Left renal pelvis (tissue), 4 donors: ENCODE measurements around the gene ANKMY1. TPM values are rescaled to one million over a fixed set of nuclear protein-coding genes. Genes with fewer than 3 reads are reported as not detected.
A peak's percentile ranks its signal among the peaks of the same experiment; 100 is the strongest.

Experiments
- DNase-seq, 4 donors: peaks; one replicate each; pipeline ENCODE4 v3.0.0-alpha.2; 2013; ENCODE audit warnings: low read depth in 4 of 4, low spot score in 3 of 4
- polyA plus RNA-seq, 4 donors: library from polyadenylated mRNA; unstranded; fragments of 120-200 nt; gene quantifications; one replicate each; pipeline ENCODE4 v1.2.1, GENCODE V29; 2013; ENCODE audit not compliant: insufficient read length in 4 of 4

The ANKMY1 gene
- polyA plus RNA-seq, 4 donors, result 10.0 to 17.8 (median 11.1) TPM

DNA sequence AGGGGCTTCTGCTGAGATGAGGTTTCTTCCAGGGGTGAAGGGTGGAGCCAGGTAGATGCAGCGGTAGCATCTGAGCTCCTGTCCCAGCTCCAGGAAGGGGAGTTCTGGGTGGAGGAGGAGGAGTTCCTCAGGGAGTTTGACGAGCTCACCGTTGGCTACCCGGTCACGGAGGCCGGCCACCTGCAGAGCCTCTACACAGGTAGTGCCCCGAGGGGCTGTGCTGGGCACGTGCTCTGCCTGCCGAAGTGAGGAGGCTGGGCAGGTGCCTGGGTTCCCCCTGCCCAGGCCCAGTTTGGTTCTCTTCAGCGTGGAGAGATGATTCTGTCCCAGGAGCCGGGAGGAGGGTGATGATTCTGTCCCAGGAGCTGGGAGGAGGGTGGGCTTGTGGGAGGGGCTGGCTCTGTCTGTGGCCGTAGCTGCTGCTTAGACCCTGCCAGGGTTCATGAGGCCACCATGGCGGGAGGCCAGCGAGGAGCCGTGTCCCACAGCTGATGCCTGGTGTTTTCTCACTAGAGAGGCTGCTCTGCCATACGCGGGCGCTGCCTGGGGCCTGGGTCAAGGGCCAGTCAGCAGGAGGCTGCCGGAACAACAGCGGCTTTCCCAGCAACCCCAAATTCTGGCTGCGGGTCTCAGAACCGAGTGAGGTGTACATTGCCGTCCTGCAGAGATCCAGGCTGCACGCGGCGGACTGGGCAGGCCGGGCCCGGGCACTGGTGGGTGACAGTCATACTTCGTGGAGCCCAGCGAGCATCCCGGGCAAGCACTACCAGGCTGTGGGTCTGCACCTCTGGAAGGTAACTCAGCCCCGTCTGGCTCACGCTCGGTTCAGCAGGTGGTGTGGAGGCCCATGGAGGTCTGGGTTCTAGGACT is 37.0 kb upstream of the ANKMY1 start:
- no peak for DNase-seq

DNA sequence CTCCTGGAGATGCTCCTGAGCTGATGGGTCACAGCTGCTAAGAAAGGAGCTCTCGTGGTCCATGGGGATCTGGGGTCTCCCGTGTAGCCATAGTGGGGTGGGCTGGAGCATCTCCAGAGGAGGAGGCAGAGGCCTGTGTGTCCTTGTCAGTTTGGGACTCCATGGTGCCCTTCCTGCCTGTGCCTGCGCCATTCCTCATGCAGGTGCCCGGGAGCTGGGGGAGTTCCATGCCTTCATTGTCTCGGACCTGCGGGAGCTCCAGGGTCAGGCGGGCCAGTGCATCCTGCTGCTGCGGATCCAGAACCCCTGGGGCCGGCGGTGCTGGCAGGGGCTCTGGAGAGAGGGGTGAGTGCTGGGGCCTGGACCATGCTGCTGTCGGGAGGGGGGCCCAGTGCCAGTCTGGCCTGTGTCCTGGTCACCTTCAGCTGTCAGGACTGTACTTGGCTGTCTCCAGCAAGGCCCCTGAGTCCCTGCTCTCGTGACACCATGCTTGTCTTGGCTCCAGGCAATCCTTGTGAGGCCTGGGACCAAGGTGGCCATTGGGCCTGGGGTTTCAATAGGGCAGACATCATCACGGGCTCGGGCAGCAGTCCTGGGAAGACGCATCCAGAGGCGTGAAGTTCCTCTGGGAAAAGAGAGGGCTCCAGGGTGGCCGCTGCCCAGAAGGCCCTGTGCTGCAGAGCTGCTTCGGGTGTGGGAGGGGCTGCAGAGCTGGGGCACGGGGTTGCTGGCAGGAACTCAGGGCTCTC is 36.1 kb upstream of the ANKMY1 start:
- DNase-seq, result no peak

DNA sequence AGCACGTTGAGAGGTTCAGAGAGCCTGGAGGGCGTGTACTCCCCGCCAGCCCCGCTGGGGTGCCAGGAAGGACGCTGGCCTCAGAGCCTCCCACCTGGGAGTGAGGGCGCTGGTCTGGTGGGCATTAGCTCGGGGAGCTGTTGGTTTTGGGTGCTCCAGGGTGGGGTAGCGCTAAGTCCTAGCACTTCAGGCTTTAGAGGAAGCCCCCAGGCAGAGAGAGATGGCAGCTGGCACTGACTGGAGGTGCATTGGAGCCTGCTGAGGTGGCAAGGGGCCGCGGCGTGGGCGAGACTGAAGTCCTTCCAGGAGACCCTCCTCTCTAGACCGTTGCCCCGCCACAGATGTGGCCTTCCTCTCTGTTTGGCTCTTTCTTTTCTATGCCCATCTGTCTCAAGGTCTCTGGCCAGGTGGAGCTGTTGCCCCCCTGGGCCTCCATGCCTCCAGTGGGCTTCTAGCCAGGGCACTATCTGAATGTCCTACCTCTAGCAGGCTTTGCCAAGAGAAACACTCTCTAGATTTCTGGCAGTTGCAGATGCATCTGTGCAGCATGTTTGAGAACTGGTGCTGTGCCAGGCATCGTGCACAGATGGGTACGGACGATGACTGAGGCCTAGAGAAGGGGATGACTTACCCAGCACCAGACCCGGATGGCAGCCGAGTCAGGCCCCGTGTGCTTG is 35.4 kb upstream of the ANKMY1 start:
- no peak for DNase-seq

DNA sequence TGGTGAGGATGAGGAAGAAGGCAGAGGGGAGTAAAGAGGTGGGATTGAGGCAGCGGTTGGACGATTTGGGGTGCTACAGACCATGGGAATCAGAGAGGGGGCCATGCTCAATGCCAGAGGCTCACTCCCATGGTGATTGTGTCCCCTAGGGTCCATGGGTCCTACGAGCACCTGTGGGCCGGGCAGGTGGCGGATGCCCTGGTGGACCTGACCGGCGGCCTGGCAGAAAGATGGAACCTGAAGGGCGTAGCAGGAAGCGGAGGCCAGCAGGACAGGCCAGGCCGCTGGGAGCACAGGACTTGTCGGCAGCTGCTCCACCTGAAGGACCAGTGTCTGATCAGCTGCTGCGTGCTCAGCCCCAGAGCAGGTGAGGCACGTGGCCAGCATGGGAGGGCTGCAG is 34.0 kb upstream of the ANKMY1 start:
- no peak for DNase-seq

- no peak for DNase-seq
Measured at GRCh38 chr2:240591226-240591625, 33.4 kb upstream of the ANKMY1 start.

DNA sequence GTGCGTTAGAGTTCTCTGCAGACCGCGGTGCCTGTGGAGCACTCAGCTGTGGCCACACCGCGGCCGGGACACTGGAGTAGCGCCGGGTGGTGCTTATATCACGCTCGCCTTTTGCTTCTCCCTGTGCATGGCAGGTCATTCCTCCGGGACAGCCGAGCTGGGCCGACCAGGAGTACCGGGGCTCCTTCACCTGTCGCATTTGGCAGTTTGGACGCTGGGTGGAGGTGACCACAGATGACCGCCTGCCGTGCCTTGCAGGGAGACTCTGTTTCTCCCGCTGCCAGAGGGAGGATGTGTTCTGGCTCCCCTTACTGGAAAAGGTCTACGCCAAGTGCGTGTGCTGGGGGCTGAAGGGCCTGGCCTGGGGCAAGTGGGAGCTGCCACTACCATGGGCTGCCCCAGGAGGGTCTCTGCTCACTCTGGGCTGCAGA is 32.9 kb upstream of the ANKMY1 start:
- no peak for DNase-seq

- DNase-seq, result no peak
Measured at GRCh38 chr2:240589850-240590525, 32.2 kb upstream of the ANKMY1 start.

GRCh38 chr2:240589375-240589774 is 31.6 kb upstream of the ANKMY1 start:
- DNase-seq, result no peak

GRCh38 chr2:240588669-240589068 is 30.9 kb upstream of the ANKMY1 start:
- no peak for DNase-seq

DNA sequence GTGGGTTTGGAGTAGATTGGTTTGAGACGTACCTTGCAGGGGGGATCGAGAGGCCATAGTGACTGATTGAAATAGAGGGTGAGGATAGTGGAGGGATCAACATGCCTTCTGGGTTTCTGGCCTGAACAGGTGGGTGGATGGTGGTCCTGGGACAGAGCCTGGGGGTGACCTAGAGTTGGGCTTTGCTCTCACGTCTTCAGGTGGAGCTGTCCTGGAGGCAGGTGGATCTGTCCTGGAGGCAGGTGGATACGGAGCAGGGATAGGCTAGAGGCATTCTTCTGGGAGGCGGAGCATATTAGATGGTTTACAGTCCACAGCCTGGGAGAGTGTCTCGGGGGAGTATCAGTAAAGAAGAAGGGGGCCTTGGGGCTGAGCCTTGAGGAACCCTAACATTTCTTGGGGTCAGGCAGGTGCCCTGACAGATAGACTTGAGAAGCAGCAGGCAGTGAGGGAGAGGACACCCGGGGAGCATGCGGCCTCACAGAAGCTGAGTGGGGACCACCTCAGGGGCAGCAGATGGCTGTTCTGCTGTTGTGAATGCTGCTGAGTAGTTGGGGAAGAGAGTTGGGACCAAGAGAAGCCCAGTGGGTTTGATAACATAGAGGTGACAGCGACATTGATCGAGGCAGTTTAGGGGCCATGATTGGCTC is 30.3 kb upstream of the ANKMY1 start:
- DNase-seq, result no peak

GRCh38 chr2:240586919-240587800 is 29.4 kb upstream of the ANKMY1 start:
- DNase-seq, result no peak

GRCh38 chr2:240586198-240586918 is 28.6 kb upstream of the ANKMY1 start, which contains the start of gene CAPN10:
CAPN10 (plus strand) TSS chr2:240586734; CDS start chr2:240586912, 178 bp downstream.
- DNase-seq, result peak; percentile 83 to 91 (median 90)

- DNase-seq, result no peak
Measured at GRCh38 chr2:240585681-240586197, 28.0 kb upstream of the ANKMY1 start.

DNA sequence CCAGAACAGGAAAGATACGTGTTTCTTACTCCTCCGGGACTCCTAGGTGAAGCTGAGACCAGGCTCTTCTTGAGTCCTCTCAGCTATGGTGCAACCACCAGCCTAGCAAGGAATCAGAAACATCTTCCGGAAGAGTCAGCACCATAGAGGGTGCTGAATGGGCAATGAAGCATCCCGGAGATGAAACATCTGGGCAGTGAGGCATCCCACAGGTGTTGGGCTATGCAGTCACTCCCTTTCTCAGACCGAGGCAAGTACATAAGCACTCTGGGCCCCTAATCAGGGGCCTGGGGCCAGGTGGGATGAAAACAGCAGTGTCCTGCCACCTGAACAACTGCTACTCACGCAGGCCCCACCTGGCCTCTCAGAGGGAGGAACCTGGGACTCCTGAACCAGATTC is 27.3 kb upstream of the ANKMY1 start:
- DNase-seq, result no peak

DNA sequence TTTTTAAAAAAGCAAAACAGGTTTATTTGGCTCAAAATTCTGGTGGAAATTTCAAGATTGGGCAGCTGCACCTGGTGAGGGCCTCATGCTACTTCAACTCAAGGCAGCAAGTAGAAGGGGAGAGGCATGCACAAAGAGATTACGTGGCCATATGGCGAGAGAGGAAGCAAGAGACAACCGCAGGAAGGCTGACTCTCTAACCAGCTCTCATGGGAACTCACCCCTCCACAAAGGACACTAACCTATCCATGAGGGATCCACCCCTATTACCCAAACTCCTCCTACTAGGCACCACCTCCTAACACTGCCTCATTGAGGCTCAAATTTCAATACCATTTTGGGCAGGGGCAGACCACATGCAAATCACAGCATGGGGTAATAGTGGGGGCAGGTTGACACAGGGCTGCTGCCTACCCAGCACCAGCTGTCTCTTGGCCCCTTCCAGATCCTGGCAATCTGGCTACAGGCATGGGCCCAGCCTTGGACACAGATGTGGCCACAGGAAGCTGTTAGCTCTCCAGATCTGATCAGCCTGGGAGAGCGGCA is 26.8 kb upstream of the ANKMY1 start:
- DNase-seq, result no peak

DNA sequence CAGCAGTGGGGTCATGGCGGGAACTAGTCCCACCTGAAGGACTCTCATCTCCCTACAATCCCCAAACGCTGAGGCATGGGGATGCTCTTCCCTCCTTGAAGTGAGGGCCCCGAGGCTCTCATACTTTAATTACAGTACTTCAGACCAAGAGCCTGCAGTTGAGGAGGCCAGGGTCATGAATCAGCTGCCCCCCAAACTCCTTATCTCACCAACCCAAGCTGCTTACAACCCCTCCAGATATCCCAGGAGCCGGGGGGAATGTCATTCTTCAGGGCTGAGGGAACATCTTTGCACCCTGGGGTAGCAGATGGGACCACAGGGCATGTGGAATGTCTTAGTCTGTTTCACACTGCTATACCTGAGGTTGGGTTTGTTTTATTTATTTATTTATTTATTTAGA is 26.0 kb upstream of the ANKMY1 start:
- no peak for DNase-seq

DNA sequence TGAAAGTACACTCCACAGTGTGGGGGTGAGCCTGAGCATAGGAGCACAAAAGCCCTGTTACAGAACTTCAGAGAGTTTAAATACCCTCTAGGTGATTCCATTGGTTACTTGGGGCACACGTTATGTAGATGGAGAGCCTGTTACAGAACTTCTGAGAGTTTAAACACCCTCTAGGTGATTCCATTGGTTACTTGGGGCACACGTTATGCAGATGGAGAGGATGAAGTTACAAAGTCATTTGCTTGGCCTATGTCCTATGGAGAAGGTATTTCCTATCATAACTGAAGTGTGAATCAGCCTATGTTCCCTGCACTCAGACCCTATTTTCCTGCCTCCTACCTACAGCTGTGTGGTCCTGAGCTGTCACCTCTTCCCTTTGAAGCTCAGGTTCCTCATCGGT is 25.0 kb upstream of the ANKMY1 start:
- DNase-seq, result no peak

DNA sequence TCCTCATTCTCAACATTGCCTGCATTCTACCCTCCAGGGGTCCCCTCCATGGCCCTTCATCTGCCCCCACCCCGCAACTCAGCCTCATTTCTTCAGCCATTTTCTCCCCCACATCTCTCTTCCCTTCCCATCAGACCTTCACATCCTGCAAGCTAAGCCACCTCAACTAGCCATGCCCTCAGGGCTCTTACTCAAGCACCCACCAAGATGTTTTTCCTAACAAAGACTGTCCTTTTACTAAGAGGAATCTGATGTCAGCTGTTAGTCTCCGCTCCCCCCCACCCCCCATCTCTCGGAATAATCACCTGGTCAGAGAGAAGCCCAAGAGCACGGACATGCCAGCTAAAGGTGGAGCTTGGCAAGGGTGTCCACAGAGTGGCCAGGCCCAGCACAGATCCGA is 24.0 kb upstream of the ANKMY1 start:
- DNase-seq, result no peak
